K562 (cell line): ENCODE data around the gene MRPS6. TPM values are rescaled to one million over a fixed set of nuclear protein-coding genes. Genes with fewer than 3 reads are reported as not detected.

ENCODE experiments used
- ATAC-seq: fragments of 200-7000 bp; cut with Tn5 transposase; 3 replicates; pipeline ENCODE4 v1.9.1; 2020; ENCODE audit warnings: moderate library complexity
- BruUV-seq: library from RNA; stranded (reverse); fragments of 400-500 nt; replicated peaks from 2 replicates; lab custom pipeline; 2021; lab: Mats Ljungman, UMichigan
- CTCF ChIA-PET: fragments of 300-600 bp; formaldehyde crosslinking; extraction: SDS; loops from one replicate; lab custom pipeline; 2021; ENCODE audit warnings: low intra/inter-chr PET ratio; lab: Yijun Ruan, JAX
- POLR2A ChIA-PET: fragments of 300-600, 350-650 bp; sonication (Branson Sonifier 250); formaldehyde crosslinking; extraction: SDS; loops from one replicate; lab custom pipeline; 2021; ENCODE audit warnings: antibody characterized with exemption, inconsistent platforms; lab: Yijun Ruan, JAX
- DNase-seq, 4 experiments: peaks; one replicate each; pipeline versions ENCODE4 v3.0.0 to v3.0.0-alpha.2; 2011 to 2018; ENCODE audit warnings: low spot score in 3 of 4, mixed read lengths in 3 of 4; ENCODE audit errors: extremely low read depth in 1 of 4
- FAIRE-seq: peaks from 2 replicates; lab custom pipeline; 2011; peaks lifted over from hg19 to GRCh38; lab: Jason Lieb, UNC
- H2AFZ ChIP-seq: 2 replicates; pipeline ENCODE4 v1.6.0; 2011; ENCODE audit warnings: low read depth, low read length, control low read depth, inconsistent platforms
- H3K27ac ChIP-seq: fragments of 200-600 bp; 3 replicates; pipeline ENCODE4 v1.8.0; 2011; ENCODE audit warnings: low read depth, mild to moderate bottlenecking, control low read depth, inconsistent platforms, low read length, moderate library complexity, mixed read lengths; ENCODE audit errors: extremely low read depth
- H3K27me3 ChIP-seq, 2 experiments: fragments of 300-600 bp in 1 of 2; 2 replicates in 1 of 2; 3 replicates in 1 of 2; pipeline versions ENCODE4 v1.6.0 to v1.8.0; 2011; ENCODE audit warnings: inconsistent platforms in 2 of 2, low read length in 2 of 2, mild to moderate bottlenecking in 1 of 2, mixed read lengths in 1 of 2, moderate library complexity in 1 of 2; ENCODE audit not compliant: control insufficient read depth in 2 of 2, insufficient read depth in 2 of 2
- H3K36me3 ChIP-seq: fragments of 300-600 bp; 3 replicates; pipeline ENCODE4 v1.8.0; 2011; ENCODE audit warnings: mild to moderate bottlenecking, low read length, inconsistent platforms; ENCODE audit not compliant: control insufficient read depth, insufficient read depth
- H3K4me1 ChIP-seq, 2 experiments: fragments of 200-600 bp in 1 of 2; replicated peaks in 1 of 2; 2 replicates in 1 of 2; 3 replicates in 1 of 2; pipeline versions ENCODE4 v1.5.1 to v1.8.0; 2011; ENCODE audit warnings: inconsistent platforms in 2 of 2, low read length in 2 of 2, mild to moderate bottlenecking in 1 of 2, mixed read lengths in 1 of 2, moderate library complexity in 1 of 2; ENCODE audit not compliant: control insufficient read depth in 2 of 2, insufficient read depth in 2 of 2
- H3K4me2 ChIP-seq: 2 replicates; pipeline ENCODE4 v1.6.1; 2011; ENCODE audit warnings: low read length, control low read depth, inconsistent platforms, mixed read lengths; ENCODE audit not compliant: insufficient read depth
- H3K4me3 ChIP-seq: fragments of 200-600 bp; sonication (generic), shearing (Covaris generic); 2 replicates; pipeline ENCODE4 v1.5.1; 2016; ENCODE audit warnings: control low read depth, inconsistent platforms
- H3K79me2 ChIP-seq: fragments of 200-600 bp; 3 replicates; pipeline ENCODE4 v1.8.0; 2011; ENCODE audit warnings: low read length, inconsistent platforms; ENCODE audit not compliant: control insufficient read depth, insufficient read depth
- H3K9ac ChIP-seq, 2 experiments: 2 replicates each; pipeline versions ENCODE4 v1.6.0 to v1.6.1; 2011; ENCODE audit warnings: low read depth in 2 of 2, low read length in 2 of 2, control low read depth in 1 of 2, inconsistent platforms in 1 of 2, mild to moderate bottlenecking in 1 of 2, mixed read lengths in 1 of 2; ENCODE audit not compliant: insufficient read depth in 1 of 2
- H3K9me1 ChIP-seq: one replicate; pipeline ENCODE4 v1.6.0; 2011; ENCODE audit warnings: inconsistent platforms, mild to moderate bottlenecking, low read length, moderate library complexity; ENCODE audit not compliant: control insufficient read depth, insufficient read depth
- H3K9me3 ChIP-seq: replicated peaks from 2 replicates; pipeline ENCODE4 v1.5.1; 2011; ENCODE audit warnings: low read depth, low read length, inconsistent platforms; ENCODE audit not compliant: control insufficient read depth, insufficient read depth
- H4K20me1 ChIP-seq: replicated peaks from 2 replicates; pipeline ENCODE4 v1.6.1; 2011; ENCODE audit warnings: low read length, inconsistent platforms, mixed read lengths; ENCODE audit not compliant: control insufficient read depth, insufficient read depth
- CBFA2T3 ChIP-seq: fragments of 450-650 bp; IDR thresholded peaks from 2 replicates; pipeline ENCODE4 v1.6.1; 2017
- DACH1 ChIP-seq: fragments of 450-650 bp; IDR thresholded peaks from 2 replicates; pipeline ENCODE4 v1.6.1; 2018; ENCODE audit not compliant: partially characterized antibody
- DPF2 ChIP-seq: fragments of 450-650 bp; IDR thresholded peaks from 2 replicates; pipeline ENCODE4 v1.6.1; 2016
- ELF4 ChIP-seq: fragments of 450-650 bp; formaldehyde crosslinking; IDR thresholded peaks from 2 replicates; pipeline ENCODE4 v1.4.0; 2022; ENCODE audit warnings: missing genetic modification characterization
- WHSC1 ChIP-seq: IDR thresholded peaks from one replicate; pipeline ENCODE4 v1.6.1; 2012; ENCODE audit warnings: low read length, control low read depth, inconsistent platforms
- ZNF197 ChIP-seq: fragments of 200-800 bp; sonication (Bioruptor generic); IDR thresholded peaks from 2 replicates; pipeline ENCODE4 v1.6.1; 2016; ENCODE audit warnings: low read depth, missing genetic modification characterization, missing compliant biosample characterization
- WGBS: fragments of 100-300 bp; shearing (Covaris generic); methylation state at CpG from one replicate; pipeline ENCODE4 v1.1.6; 2016; ENCODE audit warnings: low coverage, mixed read lengths; ENCODE audit not compliant: insufficient coverage; ENCODE audit errors: missing lambda C conversion rate; 5-methylcytosine and 5-hydroxymethylcytosine counted together
- in situ Hi-C: fragments of 300-500 bp; cut with MboI; formaldehyde crosslinking; loops from 4 replicates; pipeline ENCODE4 v1.15.0; 2018; ENCODE audit warnings: inconsistent platforms, mixed read lengths
- intact Hi-C: fragments of 100-400 bp; cut with micrococcal nuclease; formaldehyde crosslinking; loops from 2 replicates; pipeline ENCODE4 v1.14.2; 2022
- polyA plus RNA-seq, 8 experiments: library from polyadenylated mRNA; depleted of rRNA in 4 of 8; stranded (reverse) in 5 of 8; unstranded in 3 of 8; fragments of >200 nt; fragmentation: Nextera tagmentation in 2 of 8; fragmentation: Illumina TruSeq in 1 of 8; extraction: Ambion mirVana in 2 of 8; extraction: Trizol in 1 of 8; gene quantifications; 2 replicates each; pipeline versions ENCODE4 v1.2.1 to v1.2.3, GENCODE V29; 2011 to 2014; ENCODE audit warnings: inconsistent platforms in 1 of 8, missing spikeins in 1 of 8
- total RNA-seq, 7 experiments: library from RNA; depleted of rRNA in 6 of 7; stranded (reverse); fragments of >200 nt in 6 of 7; fragmentation: Illumina TruSeq in 2 of 7; extraction: Trizol in 2 of 7; gene quantifications; 2 replicates each; pipeline versions ENCODE4 v1.2.1 to v1.2.3, GENCODE V29; 2011 to 2021; ENCODE audit warnings: low replicate concordance in 1 of 7
- TF ChIP-seq, protein P1 (sequence below): sonication (generic); IDR thresholded peaks from 2 replicates; pipeline ENCODE4 v1.6.1; 2016

Gene MRPS6
- total and polyA plus RNA-seq, 9 of the 15 experiments (the other 6 are each of a cell fraction or from before 2014, with no cell fraction given): 26.1 to 72.0 (median 39.3) TPM

DNA sequence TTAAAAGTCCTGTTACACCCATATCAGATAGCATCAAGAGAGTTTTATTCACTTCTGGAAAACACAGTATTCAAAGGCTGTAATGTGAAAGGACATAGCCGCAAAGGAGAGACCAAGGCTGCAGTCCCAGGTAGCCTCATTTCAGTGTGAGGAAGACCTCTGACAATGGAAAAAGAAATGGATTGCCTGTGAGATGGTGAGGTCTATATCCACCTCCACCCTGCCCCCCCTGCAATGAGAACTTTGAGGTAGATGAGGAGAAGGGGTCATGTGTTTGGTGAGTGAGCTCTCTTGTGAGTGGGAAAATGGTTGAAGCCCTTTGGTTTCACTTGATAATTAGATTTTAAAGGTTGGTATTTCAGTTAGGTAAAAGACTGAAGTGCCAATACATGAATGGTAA is 3.5 kb downstream of the MRPS6 start:
- H3K79me2 ChIP-seq: peaks cover 77% of the 10 kb centered on the region
- FAIRE-seq: no peak
- WGBS: 87% methylated on average over 1 of the region's 1 CpG

DNA sequence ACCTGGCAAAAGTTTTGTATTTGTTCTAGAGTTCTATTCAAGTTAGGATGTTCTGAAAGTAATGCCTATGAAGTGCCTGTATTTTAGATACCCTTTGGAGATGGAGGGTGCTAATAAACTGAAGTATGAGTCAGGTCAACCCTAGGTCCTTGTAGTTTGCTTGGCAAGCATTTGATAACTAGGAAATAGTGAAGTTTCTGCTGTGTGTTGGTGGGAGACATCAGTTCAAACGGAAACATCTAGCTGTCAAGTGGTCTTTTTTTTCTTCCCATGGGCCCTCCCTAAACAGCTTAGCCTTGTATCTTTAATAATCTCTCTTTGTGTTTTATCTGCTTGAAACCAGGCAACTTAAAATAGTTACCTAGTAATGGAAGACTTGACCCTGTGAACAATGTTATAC is 4.5 kb downstream of the MRPS6 start:
- WGBS: 0% methylated on average over 1 of the region's 1 CpG
- CTCF ChIA-PET: no interaction called here
- Histone ChIP-seq H3K9me1 (no peaks in the 10 kb centered on the region), H4K20me1 (peaks cover 8% of the 10 kb centered on the region; the same call in 1 of the 2 replicates), H3K4me2 (no peak overlapping the region), H3K4me1 (peaks cover 3 to 48% of the 10 kb centered on the region in 2 experiments; a peak in 4 of 5 replicates), H3K27me3 (no peaks in the 10 kb centered on the region), H2AFZ (no peak overlapping the region), H3K4me3 (no peak overlapping the region), H3K36me3 (peaks cover 63% of the 10 kb centered on the region), H3K9me3 (no peaks in the 10 kb centered on the region), H3K79me2 (peaks cover 87% of the 10 kb centered on the region), H3K27ac (peak overlapping the region; percentile 8; the same call in 1 of the 3 replicates), H3K9ac (no peak overlapping the region)
- POLR2A ChIA-PET: interaction anchor here (0.6 to 5.3 kb wide), 4 partner anchors 8 to 22 kb away, joined by 3 to 33 read pairs (median 5); no protein-coding TSS in a partner anchor
- intact Hi-C loops: loop anchor here (10.0 kb wide), 1 partner anchor 127 kb away; no protein-coding TSS in a partner anchor
- FAIRE-seq (peak; percentile 11), ATAC-seq (no peak), DNase-seq (peak in 1 of 4 experiments; percentile 32)
- in situ Hi-C loops: no loop called here
- no TSS peak for BruUV-seq
- TF ChIP-seq, protein P1, sequence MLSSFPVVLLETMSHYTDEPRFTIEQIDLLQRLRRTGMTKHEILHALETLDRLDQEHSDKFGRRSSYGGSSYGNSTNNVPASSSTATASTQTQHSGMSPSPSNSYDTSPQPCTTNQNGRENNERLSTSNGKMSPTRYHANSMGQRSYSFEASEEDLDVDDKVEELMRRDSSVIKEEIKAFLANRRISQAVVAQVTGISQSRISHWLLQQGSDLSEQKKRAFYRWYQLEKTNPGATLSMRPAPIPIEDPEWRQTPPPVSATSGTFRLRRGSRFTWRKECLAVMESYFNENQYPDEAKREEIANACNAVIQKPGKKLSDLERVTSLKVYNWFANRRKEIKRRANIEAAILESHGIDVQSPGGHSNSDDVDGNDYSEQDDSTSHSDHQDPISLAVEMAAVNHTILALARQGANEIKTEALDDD: peak; percentile 82; the same call in 1 of the 2 replicates
- peak; percentile 17; the same call in 1 of the 2 replicates for TF ChIP-seq DPF2
- peak; percentile 14 for TF ChIP-seq DACH1
- TF ChIP-seq CBFA2T3: peak; percentile 19; the same call in 1 of the 2 replicates
- no peak for TF ChIP-seq ZNF197 (CRISPR knock-in tag)

More for the DNA sequence above, 3.5 kb downstream of the MRPS6 start:
- H3K9me3 ChIP-seq: no peaks in the 10 kb centered on the region
- ChIA-PET POLR2A (interaction anchor here (0.7 to 5.3 kb wide), 4 partner anchors 9 to 377 kb away, joined by 3 to 33 read pairs (median 3); no protein-coding TSS in a partner anchor), CTCF (no interaction called here)
- no peaks in the 10 kb centered on the region for H3K9me1 ChIP-seq
- no peak for TF ChIP-seq ELF4
- TF ChIP-seq WHSC1: peak; percentile 67
- in situ Hi-C loops (no loop called here), intact Hi-C loops (loop anchor here (10.0 kb wide), 1 partner anchor 128 kb away; no protein-coding TSS in a partner anchor)
- peaks cover 54% of the 10 kb centered on the region for H3K36me3 ChIP-seq
- H3K4me3 ChIP-seq: no peak overlapping the region
- no peak overlapping the region for H2AFZ ChIP-seq
- DNase-seq (no peak), ATAC-seq (no peak)
- H3K27ac ChIP-seq: no peak overlapping the region
- no peak overlapping the region for H3K4me2 ChIP-seq
- H4K20me1 ChIP-seq: peaks cover 8% of the 10 kb centered on the region; the same call in 1 of the 2 replicates
- BruUV-seq: no TSS peak
- H3K4me1 ChIP-seq: peaks cover 9 to 40% of the 10 kb centered on the region in 2 experiments; a peak in 4 of 5 replicates
- H3K27me3 ChIP-seq: no peaks in the 10 kb centered on the region
- no peak overlapping the region for H3K9ac ChIP-seq
